HG03045 (cell line): ENCODE results near the gene SNX6.
"Not testable (repeated sequence)": the region's sequence is repeated elsewhere in the genome, so short reads cannot be mapped to it uniquely, and the experiment has no call there.

ENCODE experiments used
- ATAC-seq: cut with Tn5 transposase; IDR thresholded peaks from one replicate; pipeline ENCODE4 v1.9.1; 2021; ENCODE audit warnings: mild to moderate bottlenecking, moderate library complexity; ENCODE audit not compliant: unreplicated experiment

The SNX6 gene

GRCh38 chr14:34527591-34527990, 102.4 kb downstream of the SNX6 start:
- no peak for ATAC-seq

- ATAC-seq: not testable (repeated sequence)
Observed at GRCh38 chr14:34524216-34524615, 105.7 kb downstream of the SNX6 start.

- no peak for ATAC-seq
Observed at GRCh38 chr14:34522496-34522895, 107.5 kb downstream of the SNX6 start.

GRCh38 chr14:34521071-34521470, 108.9 kb downstream of the SNX6 start:
- ATAC-seq: not testable (repeated sequence)

GRCh38 chr14:34520304-34520970, 109.5 kb downstream of the SNX6 start:
- ATAC-seq: not testable (repeated sequence)
